Measurements from ENCODE around the gene UTP14C.
"Not testable (repeated sequence)": the region's sequence is repeated elsewhere in the genome, so short reads cannot be mapped to it uniquely, and the experiment has no call there.

UTP14C gene

DNA sequence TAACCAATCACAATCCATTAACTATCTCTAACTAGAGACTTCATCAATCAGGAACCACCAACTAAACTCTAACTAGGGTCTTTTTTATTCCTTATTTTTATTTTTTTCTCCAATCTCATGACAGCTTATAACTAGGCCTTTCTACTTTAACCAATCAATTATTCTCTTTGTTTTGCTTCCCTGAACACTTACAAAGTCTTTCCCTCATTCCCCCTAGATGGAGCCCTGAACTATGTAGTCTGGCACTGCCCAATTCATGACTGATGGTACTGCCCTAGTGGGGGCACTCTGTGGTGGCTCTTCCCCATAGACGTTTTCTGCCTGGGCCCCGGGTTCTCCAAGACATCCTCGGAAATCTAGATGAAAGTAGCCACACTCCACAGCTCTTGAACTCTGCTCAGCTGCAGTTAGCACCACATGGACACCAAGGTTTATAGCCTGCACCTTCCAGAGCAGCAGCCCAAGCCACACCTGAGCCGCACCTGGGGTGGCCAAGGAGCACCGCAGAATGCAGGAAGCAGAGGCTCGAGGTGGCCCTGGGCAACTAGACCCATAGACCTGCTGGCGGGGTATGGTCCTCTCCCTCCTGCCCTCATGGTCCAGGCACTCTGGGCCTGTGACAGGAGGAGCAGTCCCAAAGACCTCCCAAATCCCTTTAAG, 19.9 kb upstream of the UTP14C start:
- no peak for DNase-seq (ENCODE audit: low read depth)

DNA sequence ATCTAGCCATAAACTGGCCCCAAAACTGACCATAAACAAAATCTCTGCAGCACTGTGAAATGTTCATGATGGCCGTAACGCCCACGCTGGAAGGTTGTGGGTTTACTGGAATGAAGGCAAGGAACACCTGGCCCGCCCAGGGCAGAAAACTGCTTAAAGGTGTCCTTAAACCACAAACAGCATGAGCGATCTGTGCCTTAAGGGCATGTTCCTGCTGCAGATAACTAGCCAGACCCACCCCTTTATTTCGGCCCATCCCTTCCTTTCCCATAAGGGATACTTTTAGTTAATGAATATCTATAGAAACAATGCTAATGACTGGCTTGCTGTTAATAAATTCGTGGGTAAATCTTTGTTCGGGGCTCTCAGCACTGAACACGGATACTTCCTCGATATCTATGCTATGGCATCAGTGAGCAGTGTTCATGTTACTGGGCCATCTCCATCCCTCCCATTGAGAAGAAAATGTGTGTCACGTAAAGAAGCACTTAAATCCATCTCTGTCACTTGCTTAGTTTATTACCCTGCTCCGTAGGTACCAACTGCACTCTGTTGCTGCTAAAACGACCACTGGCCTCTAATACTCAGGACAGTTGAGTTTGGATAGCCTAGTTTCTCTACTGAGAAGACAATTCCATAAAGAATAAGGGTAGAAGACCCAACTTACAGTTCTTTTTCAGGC, 18.5 kb upstream of the UTP14C start:
- DNase-seq (ENCODE audit: low read depth) = no peak

DNA sequence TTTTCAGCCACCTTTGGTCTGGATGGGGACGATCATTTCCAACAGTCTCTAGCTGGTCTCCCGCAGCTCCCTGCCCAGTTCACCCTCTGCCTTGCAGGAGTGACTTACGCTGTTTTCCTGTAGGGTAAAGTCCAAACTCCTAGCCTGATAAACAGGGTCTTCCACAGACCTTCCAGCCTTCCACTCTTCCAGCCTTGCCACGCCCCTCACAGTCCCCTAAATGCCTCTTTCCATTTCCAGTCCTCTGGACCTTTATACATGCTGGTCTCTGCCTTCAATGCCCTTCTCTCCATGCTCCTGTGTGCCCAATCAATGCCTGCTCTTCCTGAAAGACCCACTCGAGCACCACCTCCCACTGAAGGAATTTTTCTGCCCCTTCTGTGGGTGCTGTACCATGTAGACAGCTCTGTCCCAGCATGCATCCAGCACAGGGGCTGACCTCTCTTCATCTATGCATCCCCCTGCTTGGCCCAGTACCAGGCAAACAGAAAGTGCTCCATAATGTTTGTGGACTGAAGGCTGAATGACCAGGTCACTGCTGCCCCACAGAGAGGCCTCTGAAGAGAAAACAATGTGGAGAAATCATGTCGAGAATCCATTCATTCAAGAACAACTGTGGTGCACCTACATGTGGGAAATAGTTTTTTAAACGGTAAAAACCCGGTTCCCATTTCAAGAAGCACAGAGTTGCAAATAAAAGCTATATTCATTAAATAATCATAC, 17.8 kb upstream of the UTP14C start:
- no peak for DNase-seq (ENCODE audit: low read depth)

DNA sequence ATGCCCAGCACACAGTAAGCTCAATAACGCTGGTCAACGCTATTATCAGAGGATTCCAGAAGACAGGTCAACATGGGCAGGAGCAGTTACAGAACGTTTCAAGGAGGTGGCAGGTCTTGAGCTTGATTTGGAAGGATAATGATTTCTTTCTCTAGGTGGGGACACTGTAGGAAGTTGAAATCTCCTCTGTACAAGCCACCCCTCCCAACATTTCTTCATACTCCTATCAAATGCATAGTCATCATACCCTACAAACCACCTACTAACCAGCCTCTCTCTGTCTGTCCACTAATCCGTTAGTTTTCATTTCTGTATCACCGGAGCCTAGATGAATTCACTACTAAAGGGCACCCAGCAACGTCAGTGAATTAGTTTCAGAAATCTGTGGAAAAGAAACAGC, 14.5 kb upstream of the UTP14C start:
- no peak for DNase-seq (ENCODE audit: low read depth)

- peak; percentile 2 for DNase-seq (ENCODE audit: low read depth)
These were observed 13.4 kb upstream of the UTP14C start, which contains the start of gene ATP7B for GRCh38 chr13:52010890-52011631. TSS of gene ATP7B (minus strand) at chr13:52011450. CDS start at chr13:52011337, 113 bp downstream.

DNA sequence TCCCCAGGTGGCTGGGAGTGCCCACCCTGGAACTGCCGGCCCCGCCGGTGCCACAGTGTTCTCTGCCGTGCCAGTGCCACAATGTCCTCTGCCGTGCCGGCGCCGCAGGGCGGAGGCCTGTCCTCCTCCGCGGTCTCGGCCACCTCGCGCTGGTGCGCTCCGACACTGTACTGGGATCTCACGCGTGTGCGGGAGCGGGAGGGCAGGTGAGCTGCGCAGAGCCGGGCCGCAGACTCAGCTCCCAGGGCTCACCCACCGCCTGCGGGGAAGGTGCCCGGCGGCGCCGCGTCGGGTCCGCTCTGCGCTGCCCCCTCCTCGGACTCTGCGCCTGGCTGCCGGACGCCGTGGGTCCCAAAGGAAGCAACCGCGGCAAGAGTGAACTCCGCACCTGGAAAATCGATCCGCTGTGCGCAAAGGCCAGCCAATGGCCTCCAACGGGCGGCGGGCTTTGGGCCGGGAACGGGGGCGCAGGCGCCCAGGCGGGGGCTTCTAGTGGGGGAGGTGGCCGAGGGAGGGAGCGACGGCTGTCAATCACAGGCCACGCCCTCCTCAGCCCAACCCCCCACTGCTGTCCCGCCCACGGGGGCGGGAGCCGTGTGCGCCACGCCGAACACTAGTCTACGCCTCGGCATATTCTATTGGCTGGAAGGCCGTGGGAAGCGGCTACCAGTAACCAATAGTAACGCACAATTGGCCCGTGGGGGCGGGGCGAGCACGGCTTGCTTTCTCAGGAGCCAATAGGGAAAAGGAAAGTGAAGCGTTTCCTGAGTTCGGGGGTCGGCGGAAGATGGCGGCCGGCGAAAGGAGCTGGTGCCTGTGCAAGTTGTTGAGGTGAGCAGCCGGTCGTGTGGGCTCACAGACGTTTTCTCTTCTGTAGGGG, 12.6 kb upstream of the UTP14C start, which contains the start of gene ALG11:
Gene ALG11 (plus strand): TSS at position 767 of the 880 bp plus-strand sequence. CDS start 21 bp downstream, at position 788.
- DNase-seq (ENCODE audit: low read depth) = peak; percentile 98

DNA sequence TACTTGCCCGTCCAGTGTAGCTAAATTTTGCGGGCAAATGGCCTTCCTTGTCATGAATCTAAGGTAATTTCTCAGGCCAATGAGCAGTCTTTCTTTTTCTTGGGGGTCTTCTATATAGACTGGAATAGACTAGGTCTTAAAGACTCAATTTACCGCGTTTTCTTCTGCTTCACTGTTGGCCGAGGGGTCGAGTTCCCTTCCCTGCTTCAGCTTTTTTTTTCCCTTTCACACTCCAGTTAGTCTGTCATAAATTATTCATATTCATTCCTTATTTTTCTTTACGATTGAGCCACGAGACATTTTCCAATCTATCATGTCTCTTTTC, 12.0 kb upstream of the UTP14C start:
- no peak for DNase-seq (ENCODE audit: low read depth)

- DNase-seq (ENCODE audit: low read depth) = no peak
These were observed 8.2 kb upstream of the UTP14C start for GRCh38 chr13:52016296-52016695.

DNA sequence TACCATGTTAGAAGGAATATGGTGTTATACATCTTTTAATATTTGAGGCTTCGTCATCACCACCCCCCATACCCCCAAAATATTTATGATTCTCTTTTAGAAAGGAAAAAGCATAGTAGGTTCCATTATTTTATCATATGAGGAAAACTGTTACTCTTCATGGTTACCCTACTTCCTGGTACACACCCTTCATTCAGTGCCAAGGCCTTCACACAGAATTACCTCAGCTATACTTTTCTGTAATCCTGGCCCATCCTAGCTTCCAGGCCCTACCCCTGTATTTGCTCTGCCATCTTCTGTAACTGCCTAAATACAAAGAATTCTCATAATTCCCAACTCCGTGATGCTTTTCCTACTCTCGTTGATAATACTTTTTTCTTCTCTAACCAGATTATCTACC, 4.3 kb upstream of the UTP14C start:
- DNase-seq (ENCODE audit: low read depth) = no peak

DNA sequence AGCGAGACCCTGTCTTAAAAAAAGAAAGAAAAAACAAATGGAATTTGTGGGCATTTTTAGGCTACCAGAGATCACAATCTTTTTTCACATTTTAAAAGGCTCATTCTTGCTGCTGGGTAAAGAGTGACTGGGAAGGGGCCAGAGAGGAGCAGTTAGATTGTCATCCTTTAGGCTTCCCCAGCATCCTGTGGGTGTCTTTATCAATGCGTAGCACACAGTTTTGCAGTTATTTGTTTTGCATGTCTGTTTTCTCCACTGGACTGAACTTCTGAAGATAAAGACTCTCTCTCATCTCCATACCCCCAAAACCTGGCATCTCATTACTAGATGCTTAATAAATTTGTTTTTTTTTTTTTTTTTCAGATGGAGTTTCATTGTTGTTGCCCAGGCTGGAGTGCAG, 2.1 kb upstream of the UTP14C start:
- DNase-seq (ENCODE audit: low read depth) = no peak

DNA sequence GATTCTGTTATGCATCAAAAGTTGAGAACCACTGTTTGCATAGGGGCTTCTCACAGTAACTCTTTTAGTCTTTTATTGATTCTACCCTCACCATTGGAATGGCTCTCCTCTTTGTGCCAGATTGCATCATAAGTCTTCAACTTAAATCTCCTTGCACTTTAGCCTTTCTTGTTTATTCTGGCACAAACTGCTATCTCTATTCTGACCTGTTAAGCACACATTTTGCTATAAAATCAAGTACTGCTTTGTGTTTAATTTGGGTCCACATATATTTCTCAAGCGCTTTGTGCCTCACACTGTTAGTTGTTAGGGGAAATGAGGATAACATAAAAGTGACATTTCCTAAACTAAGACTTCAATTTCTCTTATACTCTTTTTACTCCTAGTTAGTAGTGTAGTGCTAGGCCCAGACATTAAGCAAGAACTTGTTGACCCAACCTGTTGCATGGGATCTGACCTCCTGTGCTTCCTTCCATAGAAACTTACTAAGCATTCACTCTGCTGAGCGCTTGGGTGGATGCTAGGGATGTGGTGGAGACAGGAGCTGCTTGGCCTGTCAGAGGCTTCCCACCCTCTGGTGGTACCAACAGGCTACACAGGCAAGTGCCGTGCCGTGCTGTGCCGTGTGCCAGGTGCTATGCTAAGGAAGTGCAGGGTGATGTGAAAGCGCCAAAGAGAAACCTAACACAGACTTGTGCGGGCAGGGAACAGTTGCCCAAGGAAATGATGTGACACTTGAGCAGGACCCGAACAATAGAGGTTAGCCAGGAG, 1.2 kb downstream of the UTP14C start:
- no peak for DNase-seq (ENCODE audit: low read depth)

- no peak for DNase-seq (ENCODE audit: low read depth)
These were observed 1.7 kb downstream of the UTP14C start for GRCh38 chr13:52026246-52026626.

- DNase-seq (ENCODE audit: low read depth) = no peak
These were observed 3.3 kb downstream of the UTP14C start for GRCh38 chr13:52027832-52028231.

DNA sequence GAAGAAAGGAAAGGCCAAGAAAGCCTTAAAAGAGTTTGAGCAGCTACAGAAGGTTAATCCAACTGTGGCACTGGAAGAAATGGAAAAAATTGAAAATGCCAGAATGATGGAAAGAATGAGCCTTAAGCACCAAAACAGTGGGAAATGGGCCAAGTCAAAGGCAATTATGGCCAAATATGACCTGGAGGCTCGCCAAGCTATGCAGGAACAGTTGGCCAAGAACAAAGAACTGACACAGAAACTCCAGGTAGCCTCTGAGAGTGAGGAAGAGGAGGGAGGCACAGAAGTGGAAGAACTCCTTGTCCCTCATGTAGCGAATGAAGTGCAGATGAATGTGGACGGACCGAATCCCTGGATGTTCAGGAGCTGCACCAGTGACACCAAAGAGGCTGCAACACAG, 5.1 kb downstream of the UTP14C start:
- DNase-seq (ENCODE audit: low read depth) = no peak

- DNase-seq (ENCODE audit: low read depth) = not testable (repeated sequence)
These were observed 5.9 kb downstream of the UTP14C start for GRCh38 chr13:52030401-52030800.

- DNase-seq (ENCODE audit: low read depth) = no peak
These were observed 8.5 kb downstream of the UTP14C start for GRCh38 chr13:52033039-52033438.

DNA sequence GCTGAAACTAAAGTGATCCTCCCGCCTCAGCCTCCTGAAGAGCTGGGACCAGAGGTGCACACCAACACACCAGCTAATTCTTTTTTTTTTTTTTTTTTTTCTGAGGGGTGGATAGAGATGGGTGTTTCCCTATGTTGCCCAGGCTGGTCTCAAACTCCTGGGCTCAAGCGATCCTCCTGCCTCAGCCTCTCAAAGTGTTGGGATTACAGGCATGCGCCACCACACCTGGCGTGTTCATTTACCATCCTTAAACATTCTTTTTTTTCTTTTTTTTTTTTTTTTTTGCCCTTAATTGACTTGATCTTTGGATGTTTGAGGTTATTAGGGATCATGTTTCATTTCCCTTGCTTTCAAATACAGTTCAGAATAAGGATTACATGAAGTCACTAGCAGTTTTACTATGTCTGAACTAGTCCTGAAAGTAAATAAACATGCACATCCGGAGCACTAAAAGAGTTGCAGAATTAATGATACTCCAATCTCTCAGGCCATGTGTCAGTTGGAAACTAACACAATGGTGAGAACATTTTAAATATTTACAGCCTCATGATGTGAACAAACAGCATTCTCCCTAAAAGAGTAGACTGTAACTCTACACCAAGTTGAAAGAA, 10.2 kb downstream of the UTP14C start:
- DNase-seq (ENCODE audit: low read depth) = no peak

DNA sequence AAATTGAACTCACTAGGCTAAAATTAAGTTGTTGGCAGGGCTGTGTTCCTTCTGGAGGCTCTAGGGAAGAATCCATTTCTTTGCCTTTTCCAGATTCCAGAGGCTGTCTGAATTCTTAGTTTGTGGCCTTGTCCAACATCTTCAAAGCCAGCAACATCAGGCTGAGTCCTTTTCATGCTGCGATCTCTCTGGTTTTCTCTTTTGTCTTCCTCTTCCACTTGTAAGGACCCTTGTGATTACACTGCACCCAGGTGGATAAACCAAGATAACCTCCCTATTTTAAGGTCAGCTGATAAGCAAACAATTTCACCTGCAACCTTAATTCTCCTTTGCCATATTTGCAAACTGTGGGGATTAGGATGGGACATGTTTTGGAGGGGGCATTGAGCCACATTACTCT, 11.5 kb downstream of the UTP14C start:
- DNase-seq (ENCODE audit: low read depth) = no peak

DNA sequence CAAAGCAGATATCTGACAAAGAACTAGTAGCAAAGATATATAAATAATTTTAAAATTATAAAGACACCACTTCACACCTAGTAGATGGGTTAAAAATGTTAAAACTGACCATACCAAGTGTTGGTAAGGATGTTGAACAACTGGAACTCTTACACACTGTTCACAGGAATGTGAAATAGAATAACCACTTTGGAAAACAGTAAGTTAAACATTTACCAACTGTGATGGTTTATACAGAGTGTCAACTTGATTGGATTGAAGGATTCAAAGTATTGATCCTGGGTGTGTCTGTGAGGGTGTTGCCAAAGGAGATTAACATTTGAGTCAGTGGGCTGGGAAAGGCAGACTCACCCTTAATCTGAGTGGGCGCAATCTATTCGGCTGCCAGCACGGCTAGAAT, 19.2 kb downstream of the UTP14C start:
- DNase-seq (ENCODE audit: low read depth) = no peak

GRCh38 chr13:52047463-52047862, 23.0 kb downstream of the UTP14C start:
- DNase-seq (ENCODE audit: low read depth) = no peak
